Activated CD4-positive, alpha-beta memory T cell treated with anti-CD3 and anti-CD28 coated beads, Interleukin-2, amount 10 ng/mL, durations not matched to agents 7 days and 5 days (primary cell): Measurements from ENCODE around the gene RHBDL2. TPM values are rescaled to one million over a fixed set of nuclear protein-coding genes. Genes with fewer than 3 reads are reported as not detected.
"Not testable (repeated sequence)": the region's sequence is repeated elsewhere in the genome, so short reads cannot be mapped to it uniquely, and the experiment has no call there.

Experiments used
- CTCF ChIA-PET: fragments of 350-600 bp; sonication (Branson Sonifier 250); formaldehyde crosslinking; loops from one replicate; lab custom pipeline; 2021; ENCODE audit warnings: antibody characterized with exemption, inconsistent platforms; lab: Charles Lee
- POLR2A ChIA-PET: fragments of 350-600 bp; sonication (Branson Sonifier 250); formaldehyde crosslinking; loops from one replicate; lab custom pipeline; 2021; ENCODE audit warnings: antibody characterized with exemption; lab: Charles Lee
- DNase-seq: peaks from one replicate; pipeline ENCODE4 v3.0.0-alpha.2; 2020
- H3K27ac Mint-ChIP-seq: one replicate; pipeline ENCODE4 v1.8.0; 2021; ENCODE audit warnings: mild to moderate bottlenecking, mixed read lengths
- H3K27me3 Mint-ChIP-seq: one replicate; pipeline ENCODE4 v1.8.0; 2021; ENCODE audit warnings: mixed read lengths
- H3K36me3 Mint-ChIP-seq: one replicate; pipeline ENCODE4 v1.8.0; 2021; ENCODE audit warnings: low read depth, mixed read lengths
- H3K4me1 Mint-ChIP-seq: one replicate; pipeline ENCODE4 v1.8.0; 2021; ENCODE audit warnings: mixed read lengths
- H3K4me3 Mint-ChIP-seq: one replicate; pipeline ENCODE4 v1.8.0; 2021; ENCODE audit warnings: mild to moderate bottlenecking, mixed read lengths
- H3K9me3 Mint-ChIP-seq: one replicate; pipeline ENCODE4 v1.8.0; 2021; ENCODE audit warnings: mixed read lengths
- total RNA-seq, 2 experiments: library from RNA; stranded (reverse); gene quantifications; one replicate each; pipeline ENCODE4 v1.2.3, GENCODE V29; 2021

The RHBDL2 gene
- total RNA-seq, 2 experiments from 2014 or later, result not detected

- Mint-ChIP-seq H3K4me1 (peaks cover 12% of the 10 kb centered on the region), H3K36me3 (no peaks in the 10 kb centered on the region), H3K9me3 (no peaks in the 10 kb centered on the region), H3K27ac (no peak overlapping the region), H3K27me3 (no peaks in the 10 kb centered on the region), H3K4me3 (no peak overlapping the region)
- DNase-seq, result no peak
- ChIA-PET POLR2A (no interaction called here), CTCF (no interaction called here)
These were observed 16.2 kb downstream of the RHBDL2 start for GRCh38 chr1:38925391-38925790.

GRCh38 chr1:38923607-38924006, 18.0 kb downstream of the RHBDL2 start:
- no peak overlapping the region for H3K27ac Mint-ChIP-seq
- H3K4me1 Mint-ChIP-seq, result peaks cover 4% of the 10 kb centered on the region
- no peak overlapping the region for H3K4me3 Mint-ChIP-seq
- H3K36me3 Mint-ChIP-seq, result no peaks in the 10 kb centered on the region
- no peaks in the 10 kb centered on the region for H3K9me3 Mint-ChIP-seq
- POLR2A ChIA-PET, result no interaction called here
- H3K27me3 Mint-ChIP-seq, result no peaks in the 10 kb centered on the region
- no peak for DNase-seq
- CTCF ChIA-PET, result no interaction called here

- H3K27me3 Mint-ChIP-seq, result no peaks in the 10 kb centered on the region
- no peak overlapping the region for H3K4me3 Mint-ChIP-seq
- H3K9me3 Mint-ChIP-seq, result no peaks in the 10 kb centered on the region
- H3K4me1 Mint-ChIP-seq, result peaks cover 6% of the 10 kb centered on the region
- POLR2A ChIA-PET, result no interaction called here
- CTCF ChIA-PET, result no interaction called here
- no peak for DNase-seq
- H3K36me3 Mint-ChIP-seq, result no peaks in the 10 kb centered on the region
- no peak overlapping the region for H3K27ac Mint-ChIP-seq
These were observed 22.5 kb downstream of the RHBDL2 start for GRCh38 chr1:38919130-38919529.

- no peak for DNase-seq
- CTCF ChIA-PET, result interaction anchor here (0.6 kb wide), 1 partner anchor 49 kb away, joined by 3 read pairs; no protein-coding TSS in a partner anchor
These were observed 23.1 kb downstream of the RHBDL2 start for GRCh38 chr1:38918568-38918967.

GRCh38 chr1:38917772-38918171, 23.9 kb downstream of the RHBDL2 start:
- H3K4me1 Mint-ChIP-seq, result peaks cover 6% of the 10 kb centered on the region
- no peak overlapping the region for H3K4me3 Mint-ChIP-seq
- H3K27ac Mint-ChIP-seq, result no peak overlapping the region
- H3K27me3 Mint-ChIP-seq, result no peaks in the 10 kb centered on the region
- H3K36me3 Mint-ChIP-seq, result no peaks in the 10 kb centered on the region
- no peaks in the 10 kb centered on the region for H3K9me3 Mint-ChIP-seq
- CTCF ChIA-PET, result interaction anchor here (0.6 kb wide), 1 partner anchor 50 kb away, joined by 3 read pairs; no protein-coding TSS in a partner anchor
- no peak for DNase-seq
- POLR2A ChIA-PET, result no interaction called here

More at GRCh38 chr1:38918568-38918967, 23.1 kb downstream of the RHBDL2 start:
- Mint-ChIP-seq H3K4me3 (no peak overlapping the region), H3K4me1 (peaks cover 6% of the 10 kb centered on the region), H3K9me3 (no peaks in the 10 kb centered on the region), H3K27me3 (no peaks in the 10 kb centered on the region), H3K36me3 (no peaks in the 10 kb centered on the region), H3K27ac (no peak overlapping the region)
- POLR2A ChIA-PET, result no interaction called here

- no peaks in the 10 kb centered on the region for H3K36me3 Mint-ChIP-seq
- CTCF ChIA-PET, result no interaction called here
- DNase-seq, result no peak
- H3K9me3 Mint-ChIP-seq, result no peaks in the 10 kb centered on the region
- POLR2A ChIA-PET, result no interaction called here
- no peak overlapping the region for H3K4me3 Mint-ChIP-seq
- peaks cover 6% of the 10 kb centered on the region for H3K4me1 Mint-ChIP-seq
- H3K27me3 Mint-ChIP-seq, result no peaks in the 10 kb centered on the region
- no peak overlapping the region for H3K27ac Mint-ChIP-seq
These were observed 24.3 kb downstream of the RHBDL2 start for GRCh38 chr1:38917337-38917736.

- no peak for DNase-seq
- Mint-ChIP-seq H3K4me1 (peaks cover 6% of the 10 kb centered on the region), H3K27ac (no peak overlapping the region), H3K27me3 (no peaks in the 10 kb centered on the region), H3K9me3 (no peaks in the 10 kb centered on the region), H3K36me3 (no peaks in the 10 kb centered on the region), H3K4me3 (no peak overlapping the region)
- CTCF ChIA-PET, result no interaction called here
- POLR2A ChIA-PET, result no interaction called here
These were observed 26.2 kb downstream of the RHBDL2 start for GRCh38 chr1:38915352-38915948.

GRCh38 chr1:38914908-38915307, 26.7 kb downstream of the RHBDL2 start:
- H3K36me3 Mint-ChIP-seq, H3K27me3 Mint-ChIP-seq, DNase-seq, H3K9me3 Mint-ChIP-seq, H3K27ac Mint-ChIP-seq, H3K4me3 Mint-ChIP-seq, CTCF ChIA-PET, H3K4me1 Mint-ChIP-seq: not testable (repeated sequence)
- POLR2A ChIA-PET, result interaction anchor here (0.7 kb wide), 1 partner anchor 115 kb away, joined by 4 read pairs; no protein-coding TSS in a partner anchor

- Mint-ChIP-seq H3K27ac (no peak overlapping the region), H3K4me3 (no peak overlapping the region), H3K9me3 (peaks cover 4% of the 10 kb centered on the region), H3K27me3 (no peaks in the 10 kb centered on the region), H3K4me1 (no peaks in the 10 kb centered on the region), H3K36me3 (no peaks in the 10 kb centered on the region)
- ChIA-PET POLR2A (no interaction called here), CTCF (interaction anchor here (1.1 kb wide), 1 partner anchor 13 kb away, joined by 3 read pairs; no protein-coding TSS in a partner anchor)
- no peak for DNase-seq
These were observed 32.8 kb downstream of the RHBDL2 start for GRCh38 chr1:38908821-38909220.

- DNase-seq, result no peak
- H3K27me3 Mint-ChIP-seq, result no peaks in the 10 kb centered on the region
- H3K4me1 Mint-ChIP-seq, result no peaks in the 10 kb centered on the region
- no peaks in the 10 kb centered on the region for H3K36me3 Mint-ChIP-seq
- ChIA-PET CTCF (no interaction called here), POLR2A (no interaction called here)
- H3K9me3 Mint-ChIP-seq, result peaks cover 4% of the 10 kb centered on the region
- H3K27ac Mint-ChIP-seq, result no peak overlapping the region
- H3K4me3 Mint-ChIP-seq, result no peak overlapping the region
These were observed 35.6 kb downstream of the RHBDL2 start for GRCh38 chr1:38905985-38906384.

GRCh38 chr1:38899560-38899959, 42.1 kb downstream of the RHBDL2 start:
- POLR2A ChIA-PET, result no interaction called here
- H3K27ac Mint-ChIP-seq, result no peak overlapping the region

GRCh38 chr1:38898653-38899230, 42.9 kb downstream of the RHBDL2 start:
- CTCF ChIA-PET, result no interaction called here
- POLR2A ChIA-PET, result interaction anchor here (0.9 kb wide), 1 partner anchor 25 kb away, joined by 3 read pairs; the partner anchor contains the start of gene MYCBP
- Mint-ChIP-seq H3K27me3 (no peaks in the 10 kb centered on the region), H3K36me3 (no peaks in the 10 kb centered on the region), H3K27ac (no peak overlapping the region), H3K4me3 (no peak overlapping the region), H3K4me1 (peaks cover 8% of the 10 kb centered on the region), H3K9me3 (no peaks in the 10 kb centered on the region)
- no peak for DNase-seq

More at GRCh38 chr1:38899560-38899959, 42.1 kb downstream of the RHBDL2 start:
- H3K9me3 Mint-ChIP-seq, result no peaks in the 10 kb centered on the region
- H3K36me3 Mint-ChIP-seq, result no peaks in the 10 kb centered on the region
- no peak for DNase-seq
- CTCF ChIA-PET, result no interaction called here
- peaks cover 8% of the 10 kb centered on the region for H3K4me1 Mint-ChIP-seq
- H3K4me3 Mint-ChIP-seq, result no peak overlapping the region
- H3K27me3 Mint-ChIP-seq, result no peaks in the 10 kb centered on the region

- Mint-ChIP-seq H3K4me3 (no peak overlapping the region), H3K27me3 (no peaks in the 10 kb centered on the region), H3K27ac (no peak overlapping the region), H3K36me3 (no peaks in the 10 kb centered on the region), H3K4me1 (peaks cover 8% of the 10 kb centered on the region), H3K9me3 (no peaks in the 10 kb centered on the region)
- POLR2A ChIA-PET, result no interaction called here
- CTCF ChIA-PET, result interaction anchor here (1.2 kb wide), 1 partner anchor 12 kb away, joined by 3 read pairs; no protein-coding TSS in a partner anchor
- DNase-seq, result no peak
These were observed 45.5 kb downstream of the RHBDL2 start for GRCh38 chr1:38896169-38896568.
